CD1c-positive myeloid dendritic cell (primary cell): ENCODE data around the gene WNK1.
"Not testable (repeated sequence)": the region's sequence is repeated elsewhere in the genome, so short reads cannot be mapped to it uniquely, and the experiment has no call there.

Source experiments
- DNase-seq: peaks from one replicate; pipeline ENCODE4 v3.0.0-alpha.2; 2016; ENCODE audit errors: extremely low spot score

WNK1 gene

GRCh38 chr12:910416-910815 is 158.0 kb downstream of the WNK1 start:
- no peak for DNase-seq

DNA sequence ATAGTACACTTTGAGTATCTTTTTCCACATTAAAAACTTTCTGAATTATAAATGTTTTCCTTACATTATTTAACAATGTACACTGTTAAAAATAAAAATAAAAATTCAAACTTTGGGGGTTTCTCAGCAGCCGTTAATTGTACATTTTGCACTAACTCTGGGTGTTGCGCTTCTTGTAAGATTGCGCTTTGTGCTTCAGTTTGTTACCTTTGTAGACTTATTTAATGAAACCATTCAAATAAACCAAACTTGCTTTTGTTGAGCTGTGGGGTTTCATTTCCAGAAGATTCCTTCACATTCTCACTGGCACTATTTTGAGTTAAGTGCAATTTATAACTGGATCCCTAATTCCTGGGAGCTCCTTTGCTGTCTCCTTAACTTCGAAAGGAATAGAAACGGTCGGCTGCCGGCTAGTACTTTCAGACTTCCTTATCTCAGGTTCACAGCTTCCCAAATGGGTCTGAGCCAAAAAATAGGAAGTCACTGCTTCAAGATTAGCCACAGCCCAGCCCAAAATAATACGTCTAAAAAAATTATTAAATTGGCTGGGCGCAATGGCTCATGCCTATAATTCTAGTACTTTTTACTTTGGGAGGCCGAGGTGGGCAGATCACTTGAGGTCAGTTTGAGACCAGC is 158.9 kb downstream of the WNK1 start:
- DNase-seq, result peak; percentile 70

DNA sequence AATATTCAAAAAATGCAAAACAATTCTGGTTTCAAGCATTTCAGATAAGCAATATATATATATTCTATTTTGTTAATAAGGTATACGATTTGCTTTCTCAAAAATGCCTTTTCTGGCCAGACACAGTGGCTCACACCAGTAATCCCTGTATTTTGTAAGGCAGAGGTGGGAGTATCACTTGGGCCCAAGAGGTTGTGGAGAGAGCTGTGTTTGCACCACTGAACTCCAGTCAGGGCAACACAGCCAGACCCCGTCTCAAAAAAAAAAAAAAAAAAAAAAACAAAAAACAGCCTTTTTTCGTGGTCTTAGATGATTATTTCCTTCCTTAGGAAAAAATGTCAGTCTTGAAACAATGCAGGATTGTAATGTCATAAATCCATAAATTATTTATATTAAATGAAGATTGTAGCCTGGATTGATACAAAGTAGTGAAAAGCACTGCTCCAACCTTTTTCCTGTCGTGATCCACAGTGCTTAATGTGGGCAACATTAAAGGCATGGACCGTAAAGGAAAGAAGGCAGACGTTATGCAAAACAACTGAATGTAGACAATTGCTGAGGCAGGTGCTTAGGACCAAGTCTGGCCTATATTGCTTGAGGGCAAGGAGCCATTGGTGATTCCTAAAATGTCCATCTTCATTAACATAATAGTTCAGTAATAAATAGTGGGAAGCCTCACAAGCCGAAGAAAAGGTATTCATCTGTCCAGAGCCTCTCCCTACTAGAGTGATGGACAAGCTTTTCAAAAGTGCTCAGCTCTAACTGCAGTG is 160.3 kb downstream of the WNK1 start:
- DNase-seq, result no peak

GRCh38 chr12:913919-914698 is 161.7 kb downstream of the WNK1 start:
- peak; percentile 40 for DNase-seq

- no peak for DNase-seq
These were observed 162.7 kb downstream of the WNK1 start for GRCh38 chr12:915090-915489.

- DNase-seq, result no peak
These were observed 163.9 kb downstream of the WNK1 start for GRCh38 chr12:916240-916639.

- DNase-seq, result no peak
These were observed 164.5 kb downstream of the WNK1 start for GRCh38 chr12:916712-917445.

GRCh38 chr12:920676-921075 is 168.3 kb downstream of the WNK1 start:
- no peak for DNase-seq

- no peak for DNase-seq
These were observed 169.9 kb downstream of the WNK1 start for GRCh38 chr12:922285-922684.

- no peak for DNase-seq
These were observed 174.3 kb downstream of the WNK1 start for GRCh38 chr12:926641-927040.

DNA sequence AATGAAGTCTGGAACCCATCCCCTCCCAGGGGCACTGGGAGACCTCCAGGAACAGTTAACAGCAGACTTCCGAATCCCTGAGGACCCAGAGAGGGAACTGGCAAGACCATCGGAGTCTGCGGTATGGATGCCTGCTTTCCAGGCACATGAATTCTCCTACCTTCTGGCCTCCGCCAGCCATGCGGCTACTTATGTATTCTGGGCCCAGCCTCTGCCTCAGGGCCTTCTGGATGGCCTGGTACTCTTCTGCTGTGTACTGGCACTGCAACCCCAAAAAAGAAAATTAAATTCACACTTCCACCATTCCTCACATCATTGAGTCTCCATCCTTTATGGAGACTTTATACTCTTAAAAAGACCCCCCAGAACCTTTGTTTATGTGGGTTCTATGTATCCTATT is 178.7 kb downstream of the WNK1 start:
- DNase-seq, result no peak

- no peak for DNase-seq
These were observed 179.2 kb downstream of the WNK1 start for GRCh38 chr12:931591-931990.

- DNase-seq, result not testable (repeated sequence)
These were observed 183.5 kb downstream of the WNK1 start for GRCh38 chr12:935891-936290.

- DNase-seq, result no peak
These were observed 184.3 kb downstream of the WNK1 start for GRCh38 chr12:936377-937345.

DNA sequence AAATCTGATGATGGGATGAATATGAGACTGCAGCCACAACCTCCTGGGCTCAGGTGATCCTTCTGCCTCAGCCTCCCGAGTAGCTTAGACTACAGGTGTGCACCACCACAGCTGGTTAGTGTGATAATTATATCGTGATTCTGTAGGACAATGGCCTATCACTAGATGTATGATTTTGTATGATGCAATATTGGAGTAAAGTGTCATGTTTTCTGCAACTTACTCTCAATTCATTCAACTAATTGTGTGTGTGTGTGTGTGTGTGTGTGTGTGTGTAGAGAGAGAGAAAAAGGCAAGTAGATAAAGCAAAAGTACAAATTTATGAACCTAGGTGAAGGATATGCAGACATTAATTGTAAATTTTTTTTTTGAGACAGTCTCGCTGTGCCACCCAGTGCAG is 186.4 kb downstream of the WNK1 start:
- DNase-seq, result no peak

GRCh38 chr12:943051-943450 is 190.7 kb downstream of the WNK1 start:
- DNase-seq, result no peak

DNA sequence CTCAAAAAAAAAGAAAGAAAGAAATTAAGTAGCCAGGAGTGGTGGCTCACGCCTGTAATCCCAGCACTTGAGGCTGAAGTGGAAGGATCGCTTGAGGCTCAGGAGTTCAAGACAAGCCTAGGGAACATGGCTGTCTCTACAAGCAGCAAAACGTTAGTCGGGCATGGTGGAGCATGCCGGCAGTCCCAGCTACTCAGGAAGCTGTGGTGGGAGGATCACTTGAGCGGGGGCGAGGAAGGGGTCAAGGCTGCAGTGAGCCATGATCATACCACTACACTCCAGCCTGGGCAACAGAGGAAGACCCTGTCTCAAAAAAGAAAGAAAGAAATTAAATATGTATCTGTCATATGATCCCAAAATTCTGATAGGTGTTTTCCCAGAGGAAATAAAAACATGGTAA is 191.8 kb downstream of the WNK1 start:
- DNase-seq, result no peak

GRCh38 chr12:946212-946611 is 193.8 kb downstream of the WNK1 start:
- DNase-seq, result no peak

- no peak for DNase-seq
These were observed 194.3 kb downstream of the WNK1 start for GRCh38 chr12:946631-947030.

DNA sequence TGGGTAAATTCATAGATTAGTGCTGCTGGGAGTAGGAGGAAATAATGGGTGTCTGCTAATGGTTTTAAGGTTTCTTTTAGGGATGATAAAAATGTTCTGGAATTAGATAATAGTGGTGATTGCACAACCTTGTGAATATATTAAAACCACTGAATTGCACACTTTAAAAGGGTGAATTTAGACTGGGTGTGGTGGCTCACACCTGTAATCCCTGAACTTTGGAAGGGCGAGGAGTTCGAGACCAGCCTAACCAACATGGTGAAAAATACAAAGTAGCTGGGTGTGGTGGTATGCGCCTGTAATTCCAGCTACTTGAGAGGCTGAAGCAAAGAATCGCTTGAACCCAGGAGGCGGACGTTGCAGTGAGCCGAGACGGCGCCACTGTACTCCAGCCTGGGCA is 195.9 kb downstream of the WNK1 start:
- no peak for DNase-seq
